LHCN-M2 (cell line): Measurements from ENCODE around the gene CHAF1A. TPM values are rescaled to one million over a fixed set of nuclear protein-coding genes. Genes with fewer than 3 reads are reported as not detected.

Source experiments
- DNase-seq: peaks from one replicate; pipeline ENCODE4 v3.0.0-alpha.2; 2012; ENCODE audit warnings: low read depth
- total RNA-seq: library from RNA; depleted of rRNA; stranded (reverse); fragments of >200 nt; gene quantifications from 2 replicates; pipeline ENCODE4 v1.2.3, GENCODE V29; 2014

Gene CHAF1A
- total RNA-seq, 1 experiment from 2014 or later = 36.5 TPM

DNA sequence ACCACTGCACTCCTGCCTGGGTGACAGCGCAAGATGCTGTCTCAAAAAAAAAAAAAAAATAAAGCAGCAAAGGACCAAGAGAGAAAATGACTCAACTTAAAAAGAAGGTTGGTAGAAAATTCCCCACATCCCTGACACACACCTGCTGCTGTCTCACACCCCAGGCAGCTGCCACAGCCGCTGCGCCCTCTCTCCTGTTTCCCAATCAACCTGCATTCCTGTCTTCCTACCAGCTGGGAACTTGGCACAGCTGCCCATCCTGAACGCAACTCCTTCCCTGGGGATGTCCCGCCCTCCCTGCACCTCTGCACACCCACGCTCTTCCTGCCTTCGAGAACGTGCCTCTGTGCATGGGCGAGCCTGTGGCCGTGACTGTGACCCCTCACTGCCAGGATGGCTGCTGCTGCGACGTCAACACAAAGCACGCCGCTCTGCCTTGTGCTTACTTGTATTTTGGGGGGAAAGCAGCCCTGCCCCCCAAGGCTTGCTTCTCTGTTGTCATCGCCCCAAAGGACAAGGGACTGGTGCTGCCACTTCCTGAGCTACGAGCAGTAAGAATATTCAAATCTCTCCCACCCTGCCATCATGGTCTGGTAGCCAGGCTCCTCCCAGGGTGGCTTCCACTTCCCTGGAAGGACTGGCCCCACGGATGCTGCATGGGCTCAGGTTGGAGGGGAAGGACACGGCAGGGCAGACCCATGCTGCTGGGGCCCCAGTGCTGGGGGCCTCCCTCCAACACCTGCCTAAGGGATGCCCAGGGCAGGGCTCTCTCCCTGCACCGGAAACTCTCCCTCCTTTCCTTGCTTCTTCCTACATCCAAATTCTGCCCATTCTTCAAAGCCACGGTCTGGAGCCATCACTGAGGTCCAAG, 22.8 kb upstream of the CHAF1A start:
- DNase-seq = peak; percentile 99

DNA sequence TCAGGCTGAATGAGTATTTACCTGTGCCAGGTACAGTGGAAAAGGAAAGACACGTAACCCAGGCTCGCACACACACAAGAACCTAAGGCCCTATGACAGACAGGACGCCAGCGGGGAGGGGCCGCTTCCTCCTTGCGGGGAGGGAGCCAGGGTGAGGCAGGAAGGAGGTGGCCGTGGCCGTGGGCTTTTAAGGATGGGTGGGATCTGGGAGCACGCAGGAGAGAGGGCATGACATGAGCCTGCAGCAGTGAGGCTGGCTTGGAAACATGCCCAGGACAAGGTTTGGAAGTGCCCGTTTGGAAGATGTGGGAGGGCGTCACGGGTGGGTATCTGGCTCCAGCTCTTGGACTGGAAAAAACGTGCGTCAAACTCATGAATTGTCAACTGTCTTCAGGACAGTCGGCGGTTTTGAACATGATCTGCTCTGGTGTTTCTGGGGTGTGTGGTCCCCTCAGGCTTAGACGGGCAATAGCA, 22.1 kb upstream of the CHAF1A start:
- no peak for DNase-seq

DNA sequence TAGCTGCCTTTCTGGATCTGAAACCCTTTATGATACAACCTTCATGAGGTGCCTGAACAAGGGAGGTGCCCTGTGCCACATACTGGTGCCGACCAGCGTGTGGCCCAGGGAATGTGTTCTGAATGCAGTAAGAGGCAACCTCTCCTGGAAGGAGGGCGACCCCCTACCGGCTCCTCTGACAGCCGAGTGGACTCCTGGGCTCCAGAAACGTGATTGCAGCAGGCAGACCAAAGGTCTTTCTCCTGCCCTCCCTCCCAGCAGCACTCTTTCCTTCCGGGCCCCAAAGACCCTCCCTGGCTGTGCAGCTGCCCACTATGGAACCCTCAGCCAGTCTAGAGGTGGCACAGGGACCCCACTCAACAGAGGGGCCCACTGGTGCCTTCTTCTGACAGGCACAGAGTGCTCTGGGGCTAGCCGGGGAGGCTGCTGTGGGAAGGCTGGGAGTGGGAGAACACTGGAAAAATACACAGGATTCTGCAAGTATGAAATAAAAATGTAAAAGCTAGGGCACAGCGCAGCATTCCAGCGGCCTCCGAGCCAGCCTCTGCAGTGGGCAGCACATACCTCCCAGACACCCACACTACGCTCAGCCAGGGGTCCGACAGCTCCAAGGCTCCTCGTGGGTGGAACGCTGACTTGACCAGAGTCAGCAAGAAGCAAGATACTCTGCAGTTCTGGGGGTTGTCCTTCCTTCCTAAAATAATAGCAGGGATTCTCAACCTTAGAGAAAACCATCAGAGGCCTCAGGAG, 17.0 kb upstream of the CHAF1A start:
- DNase-seq = no peak

DNA sequence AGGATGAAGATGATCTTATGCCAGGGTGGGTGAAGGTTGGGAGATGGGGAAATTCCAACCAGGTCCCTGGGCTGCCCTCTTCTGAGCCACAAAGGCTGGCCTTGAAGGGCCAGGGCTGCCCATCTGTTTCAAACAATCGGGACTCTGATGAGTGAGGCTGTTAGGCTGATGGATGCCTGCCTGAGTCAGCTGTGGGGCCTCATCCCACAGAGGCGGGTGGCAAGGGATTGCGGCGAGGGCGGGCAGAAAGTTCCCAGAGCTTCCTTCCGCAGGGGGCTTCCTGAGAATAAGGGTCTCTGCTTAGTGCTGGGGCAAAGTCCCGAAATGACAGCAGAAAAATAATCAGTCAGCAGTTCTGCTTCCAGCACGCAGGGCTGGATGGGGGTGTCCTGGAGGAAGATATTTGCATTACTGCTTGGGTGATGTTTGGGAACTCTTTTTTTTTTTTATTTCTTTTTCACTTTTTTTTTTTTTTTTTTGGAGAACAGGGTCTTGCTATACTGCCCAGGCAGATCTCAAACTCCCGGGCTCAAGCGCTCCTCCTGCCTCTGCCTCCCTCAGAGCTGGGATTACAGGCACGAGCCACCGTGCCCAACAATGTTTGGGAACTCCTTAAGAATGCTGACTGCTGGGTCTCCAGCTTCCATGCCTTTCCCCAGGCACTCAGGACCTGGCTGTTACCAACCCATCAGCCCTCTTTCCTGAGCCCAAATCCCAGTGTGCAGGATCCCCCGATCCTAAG, 16.2 kb upstream of the CHAF1A start:
- DNase-seq = peak; percentile 91

DNA sequence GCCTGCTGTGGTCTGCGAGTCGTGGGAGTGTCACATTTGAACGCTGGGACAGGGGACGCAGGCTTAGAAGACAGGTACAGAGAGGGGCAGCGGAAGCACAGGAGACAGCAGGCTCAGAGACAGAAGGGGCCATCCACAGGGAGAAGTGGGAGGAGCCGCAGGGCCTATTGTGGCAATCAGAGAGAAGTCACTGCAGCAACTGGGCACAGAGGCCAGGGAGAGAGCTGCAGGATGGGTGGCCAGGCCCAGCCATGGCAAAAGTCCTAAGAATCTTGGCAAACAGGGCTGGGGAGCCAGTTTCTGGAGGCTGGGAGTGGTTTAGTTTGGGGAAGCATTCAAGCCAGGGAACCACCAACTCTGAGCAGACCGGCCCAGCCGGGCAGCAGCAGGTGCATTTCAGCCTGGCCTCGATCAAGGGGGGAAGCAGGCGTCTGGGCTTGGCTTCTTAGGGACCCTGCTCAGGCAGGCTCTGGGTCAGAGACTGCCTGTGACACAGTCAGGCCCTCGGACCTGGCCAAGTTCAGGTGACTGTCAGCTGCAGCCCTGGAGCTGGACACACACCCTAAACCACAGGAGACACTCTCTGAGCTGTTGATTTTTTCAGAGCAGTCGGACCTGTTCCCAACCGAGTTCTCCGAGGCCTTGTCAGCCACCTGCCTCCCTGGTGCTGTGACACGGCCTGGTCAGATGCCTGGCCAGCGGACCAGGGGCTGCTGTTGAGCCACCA, 13.9 kb upstream of the CHAF1A start:
- no peak for DNase-seq

DNA sequence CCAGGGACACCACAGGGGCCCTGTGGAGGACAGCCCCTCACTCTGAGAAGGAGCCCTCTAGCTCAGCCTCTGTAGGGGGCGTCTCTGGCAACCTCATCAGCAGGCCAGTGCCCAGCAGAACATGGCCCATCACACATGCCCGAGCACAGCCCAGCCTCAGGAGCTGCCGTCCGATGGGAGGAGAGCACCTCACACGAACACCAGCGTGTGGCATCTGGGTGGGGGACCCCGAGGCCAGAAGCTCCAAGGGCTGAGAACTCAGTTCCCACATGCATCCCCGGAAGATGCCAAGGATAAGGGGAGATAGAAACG, 13.4 kb upstream of the CHAF1A start:
- DNase-seq = no peak

DNA sequence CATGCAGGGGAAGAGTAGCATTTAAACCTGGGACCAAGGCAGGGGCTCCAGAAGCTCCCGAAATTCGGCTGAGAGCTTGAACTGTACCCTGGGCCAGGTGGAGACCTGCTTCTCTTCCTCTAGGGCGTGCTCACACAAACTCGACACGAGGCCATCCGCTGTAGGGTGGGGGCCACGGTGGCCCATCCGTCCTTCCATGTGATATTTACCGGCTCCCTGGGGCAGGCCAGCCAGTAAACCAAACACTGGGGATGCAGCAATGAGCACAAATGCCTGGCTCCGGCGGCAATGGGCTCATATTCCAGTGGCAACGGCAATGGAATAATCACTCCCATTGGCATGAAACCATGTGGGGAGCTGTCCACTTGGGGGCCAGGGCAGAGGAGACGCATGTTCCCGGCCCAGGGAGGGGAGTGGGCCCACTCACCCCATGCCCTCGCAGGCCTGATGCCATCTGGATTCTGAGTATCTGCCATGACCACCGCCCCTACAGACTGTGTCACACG, 12.9 kb upstream of the CHAF1A start:
- DNase-seq = no peak

DNA sequence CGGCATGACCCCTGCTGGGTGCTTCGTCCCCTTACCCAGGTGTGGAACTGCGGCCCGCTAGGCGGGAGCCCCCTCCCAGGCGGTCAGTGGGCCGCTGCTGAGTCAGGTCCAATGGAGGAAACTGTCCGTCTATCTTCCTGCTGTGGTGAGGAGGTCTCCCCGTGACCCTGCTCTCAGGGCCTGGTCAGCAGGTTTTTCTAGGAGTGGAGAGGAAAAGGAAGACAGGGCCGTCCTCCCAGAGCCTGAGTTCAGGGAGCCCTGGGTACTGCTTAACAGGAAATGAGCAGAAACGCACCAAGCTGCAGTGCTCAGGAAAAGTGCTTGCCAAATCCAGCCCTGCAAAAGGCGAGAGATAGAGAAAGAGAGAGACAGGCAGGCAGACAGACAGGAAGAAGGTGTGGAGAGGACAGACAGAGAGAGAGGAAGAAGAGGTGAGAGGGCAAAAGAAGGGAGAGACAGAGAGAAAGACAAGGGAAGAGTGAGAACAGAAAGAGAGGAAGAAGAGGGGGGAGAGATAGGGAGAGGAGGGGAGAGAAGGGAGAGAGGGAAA, 12.3 kb upstream of the CHAF1A start:
- no peak for DNase-seq

DNA sequence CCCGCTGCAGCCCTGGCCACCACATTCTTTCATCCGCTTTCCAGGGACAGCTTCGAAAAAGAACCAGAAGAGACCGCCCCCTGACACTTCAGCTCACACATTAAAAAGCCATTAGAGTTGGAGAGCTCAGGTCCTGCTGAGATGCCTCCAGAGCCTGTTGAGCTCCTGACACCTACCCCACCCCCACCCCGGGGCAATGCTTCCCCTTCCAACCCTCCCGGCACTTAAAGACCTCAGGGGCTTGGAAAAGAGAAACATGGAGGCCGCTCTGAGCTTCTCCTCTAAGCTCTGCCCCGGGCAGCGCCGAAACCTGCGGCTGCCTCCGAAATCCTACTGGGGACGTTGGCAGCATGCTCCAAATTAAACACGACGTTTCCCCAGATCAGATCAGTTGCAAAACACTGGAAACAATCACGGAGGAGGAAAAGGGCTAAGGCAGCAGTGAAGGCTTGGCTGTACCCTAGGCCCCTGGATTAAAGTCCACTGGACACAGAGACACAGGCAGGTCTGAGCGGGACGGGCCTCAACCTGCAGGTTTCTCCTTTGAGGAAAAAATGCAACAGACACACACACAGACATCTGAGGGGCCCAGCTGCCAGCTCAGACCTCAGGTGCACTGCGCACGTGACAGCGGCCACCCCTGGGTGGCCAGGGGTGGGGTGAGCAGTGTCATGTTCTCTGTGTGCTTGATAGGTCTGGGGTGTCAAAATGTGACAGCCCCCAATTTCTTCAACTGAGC, 11.7 kb upstream of the CHAF1A start:
- DNase-seq = no peak

DNA sequence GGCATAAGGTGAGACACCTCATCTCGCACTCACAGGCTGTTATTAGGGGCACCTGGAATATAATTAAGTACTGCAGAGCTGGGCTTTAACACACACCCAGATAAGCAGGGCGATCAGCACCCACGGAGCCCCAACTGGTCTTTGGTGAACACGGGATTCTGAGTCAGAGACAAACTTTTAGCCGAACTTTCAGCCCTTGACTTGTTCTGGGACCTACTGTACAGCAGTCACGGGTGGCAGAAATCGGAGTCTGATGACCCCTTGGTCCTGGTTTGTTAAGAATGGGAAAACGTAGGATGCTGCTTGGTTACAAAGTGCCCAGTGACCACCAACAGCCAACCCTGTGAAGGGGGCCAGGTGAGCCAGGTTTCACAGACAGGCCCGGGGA, 11.1 kb upstream of the CHAF1A start:
- no peak for DNase-seq

DNA sequence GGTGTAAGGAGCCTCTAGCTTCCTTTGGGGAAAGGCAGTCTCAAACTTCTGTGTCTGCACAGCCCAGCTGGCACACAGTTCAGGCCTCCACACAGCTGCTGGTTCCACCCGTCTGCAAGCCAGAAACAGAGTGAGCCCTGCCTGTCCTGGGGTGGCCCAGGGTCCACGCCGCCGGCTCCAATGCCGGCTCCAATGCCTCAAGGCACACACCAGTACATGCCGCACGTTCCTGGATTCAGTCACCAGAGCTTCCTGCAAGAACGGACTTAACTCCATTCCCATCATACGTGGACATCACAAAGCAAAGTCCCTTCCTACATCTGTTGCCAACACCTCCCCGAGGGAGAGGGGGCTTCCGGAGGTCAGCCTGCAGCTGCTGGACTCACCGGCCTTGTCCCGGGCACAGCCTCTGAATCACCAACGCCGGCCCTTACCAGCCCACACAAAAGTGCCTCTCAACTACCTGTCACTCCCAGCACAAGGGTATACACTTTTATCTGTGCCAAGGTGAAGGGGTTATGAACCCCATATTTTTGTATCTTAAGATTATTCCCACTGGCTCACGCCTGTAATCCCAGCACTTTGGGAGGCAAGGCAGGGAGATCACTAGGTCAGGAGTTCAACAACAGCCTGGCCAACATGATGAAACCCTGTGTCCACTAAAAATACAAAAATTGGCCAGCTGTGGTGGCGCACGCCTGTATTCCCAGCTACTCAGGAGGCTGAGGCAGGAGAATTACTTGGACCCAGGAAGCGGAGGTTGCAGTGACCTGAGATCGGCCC, 10.5 kb upstream of the CHAF1A start:
- DNase-seq = peak; percentile 98

DNA sequence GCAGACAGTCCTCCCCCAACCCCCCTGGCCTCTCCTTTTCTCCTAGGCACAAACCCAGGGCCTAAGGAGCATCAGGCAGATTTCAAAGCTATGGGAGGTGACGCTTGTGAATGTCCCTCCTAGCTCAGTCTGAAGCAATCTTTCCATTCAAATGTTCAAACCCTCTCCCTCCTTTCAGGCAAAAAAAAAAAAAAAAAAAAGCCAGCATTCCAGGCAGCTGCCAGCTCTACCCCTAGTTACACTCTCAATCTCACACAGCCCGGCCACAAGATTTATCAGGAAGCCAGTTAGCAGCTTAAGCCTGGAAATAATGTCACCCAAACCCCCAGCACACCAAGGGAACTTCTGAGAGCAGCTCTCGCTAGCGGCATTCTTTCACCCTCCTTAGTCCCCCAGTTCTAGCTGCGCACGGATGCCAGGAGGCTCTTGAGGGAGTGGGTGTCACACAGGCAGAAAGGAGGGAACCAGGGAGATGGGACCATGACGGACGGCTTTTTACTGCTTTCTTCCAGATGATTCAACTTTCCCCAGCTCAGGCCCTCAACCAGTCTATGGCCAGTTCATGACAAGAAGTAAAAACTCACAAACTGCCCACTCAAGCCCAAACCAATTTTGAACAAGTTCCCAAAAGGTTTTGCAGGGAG, 8.4 kb upstream of the CHAF1A start:
- peak; percentile 84 for DNase-seq

DNA sequence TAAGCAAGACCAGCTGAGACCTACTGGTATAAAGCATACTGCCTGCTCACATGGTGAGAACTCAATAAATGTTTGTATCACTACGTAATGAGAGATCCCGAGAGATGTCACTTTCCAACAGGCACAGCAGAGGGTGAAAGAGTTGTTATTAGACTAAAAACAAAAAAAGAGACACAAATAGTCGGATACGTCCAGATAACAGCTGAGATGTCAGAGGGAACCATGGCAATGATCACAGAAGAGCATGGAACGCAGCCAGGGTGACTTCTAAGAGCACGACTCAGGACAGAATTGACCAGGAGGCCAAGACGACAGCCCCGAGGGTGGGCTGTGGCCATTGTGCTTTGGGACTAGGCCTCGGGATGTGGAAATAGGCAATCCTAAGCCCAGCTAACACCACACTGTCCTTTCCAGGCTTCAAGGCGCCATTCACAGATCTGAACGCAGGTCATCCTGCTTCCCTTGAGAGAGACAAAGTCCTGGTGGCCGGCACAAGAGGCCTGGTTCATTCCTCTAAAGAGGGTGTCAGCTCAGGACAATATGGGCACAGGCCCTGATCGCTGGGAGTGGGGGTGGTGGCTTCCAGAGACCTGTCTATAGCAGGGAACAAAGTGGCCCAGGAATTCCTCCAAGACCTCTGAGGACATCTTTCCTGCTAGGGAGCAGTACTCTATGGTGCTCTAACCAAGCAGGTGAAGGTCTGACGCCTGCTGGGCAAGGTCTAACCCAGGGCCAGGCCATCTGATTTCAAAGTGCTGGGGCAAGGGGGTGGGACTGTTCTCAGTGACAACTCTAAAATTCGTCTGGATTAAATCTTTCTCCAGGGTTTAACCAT, 5.3 kb upstream of the CHAF1A start:
- no peak for DNase-seq

DNA sequence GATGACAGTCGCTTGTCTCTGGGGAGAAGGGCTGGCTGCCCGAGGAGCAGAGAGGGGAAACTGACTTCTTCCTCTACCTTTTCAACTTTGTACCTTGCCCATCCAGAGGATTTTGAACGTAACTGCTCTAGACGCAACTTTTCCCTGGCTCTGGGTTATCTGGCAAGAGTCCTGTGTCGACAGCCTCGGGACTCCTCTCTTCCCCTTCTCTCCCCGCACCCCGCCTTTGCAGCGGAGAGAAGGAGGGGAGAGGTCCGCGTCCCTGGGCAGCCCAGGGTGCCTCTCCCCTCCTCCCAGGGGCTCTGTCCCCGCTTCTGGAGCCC, 2.7 kb upstream of the CHAF1A start:
- no peak for DNase-seq

DNA sequence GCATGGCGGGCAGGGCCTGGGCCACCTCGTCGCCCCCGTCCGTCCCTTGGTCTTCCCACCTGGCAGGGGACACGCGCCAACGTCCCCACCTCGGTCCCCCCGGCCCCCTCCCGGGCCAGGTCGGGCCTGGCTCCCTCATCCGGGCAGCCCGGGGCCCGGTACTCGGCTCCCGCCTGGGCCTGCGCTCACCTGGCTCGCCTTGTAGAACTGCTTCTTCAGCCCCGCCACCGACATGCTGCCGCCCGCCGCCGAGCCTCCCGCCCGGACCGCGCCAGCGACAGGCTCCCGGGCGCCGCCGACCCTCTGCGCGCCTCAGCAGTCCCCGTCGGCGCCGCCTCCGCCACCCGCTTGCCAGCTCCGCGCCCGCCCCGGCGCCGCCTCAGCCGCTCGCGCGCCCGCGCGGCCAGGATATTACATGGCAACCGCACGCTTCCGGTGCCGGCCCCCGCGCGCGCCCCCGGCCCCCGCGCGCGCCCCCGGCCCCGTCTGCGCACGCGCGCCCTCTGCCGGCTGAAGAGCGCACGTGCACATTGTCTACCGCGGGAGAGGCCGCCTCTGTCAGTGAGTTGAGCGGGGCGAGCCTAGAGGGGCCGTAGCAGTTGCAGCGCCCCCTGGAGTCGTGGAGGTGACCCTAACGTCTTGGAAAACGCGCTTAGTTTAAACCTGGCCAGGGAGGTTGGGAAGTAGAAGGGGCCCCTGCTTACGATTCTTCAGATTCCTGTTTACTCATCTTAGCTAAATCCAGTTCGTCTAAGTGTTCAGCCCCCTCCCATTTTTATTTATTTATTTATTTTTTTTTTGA, 2.1 kb upstream of the CHAF1A start, which contains the start of gene SH3GL1:
Gene SH3GL1 (minus strand): TSS at position 413 of the 802 bp plus-strand sequence. CDS start 179 bp downstream, at position 234.
- peak; percentile 80 for DNase-seq

DNA sequence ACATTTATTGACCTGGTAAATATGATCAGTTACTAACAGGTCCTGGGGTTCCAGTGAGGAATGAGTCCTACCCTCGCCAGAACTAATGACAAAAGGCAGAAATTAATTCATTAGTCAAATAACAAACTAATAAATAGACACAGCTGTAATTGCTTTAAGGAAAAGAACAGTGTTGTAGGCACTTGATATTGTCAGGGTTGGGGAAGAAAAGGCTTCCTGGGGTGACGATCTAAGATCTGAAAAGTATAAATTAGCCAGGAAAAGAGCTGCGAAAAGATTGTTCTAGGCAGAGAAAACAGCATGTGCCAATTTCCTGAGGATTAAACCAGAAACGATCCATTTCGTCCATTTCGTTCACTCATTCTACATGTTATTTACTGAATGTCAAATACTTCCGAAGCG, 670 bp upstream of the CHAF1A start:
- DNase-seq = no peak
